ENCODE measurements around the gene GASK1A.
"Not testable (repeated sequence)": the region's sequence is repeated elsewhere in the genome, so short reads cannot be mapped to it uniquely, and the experiment has no call there.

Gene GASK1A

GRCh38 chr3:43063114-43063513 lies 84.0 kb downstream of the GASK1A start:
- no peak for ATAC-seq

- not testable (repeated sequence) for ATAC-seq
These were observed 91.6 kb downstream of the GASK1A start for GRCh38 chr3:43070670-43071069.

GRCh38 chr3:43071313-43071893 lies 92.3 kb downstream of the GASK1A start:
- no peak for ATAC-seq

- no peak for ATAC-seq
These were observed 93.2 kb downstream of the GASK1A start for GRCh38 chr3:43072361-43072760.

- ATAC-seq: no peak
These were observed 94.2 kb downstream of the GASK1A start for GRCh38 chr3:43073116-43073835.

GRCh38 chr3:43073836-43074220 lies 94.7 kb downstream of the GASK1A start:
- no peak for ATAC-seq

GRCh38 chr3:43074482-43074881 lies 95.4 kb downstream of the GASK1A start:
- ATAC-seq: no peak

- no peak for ATAC-seq
These were observed 96.0 kb downstream of the GASK1A start for GRCh38 chr3:43074901-43075689.

- no peak for ATAC-seq
These were observed 97.0 kb downstream of the GASK1A start for GRCh38 chr3:43075904-43076661.

GRCh38 chr3:43076857-43077256 lies 97.7 kb downstream of the GASK1A start:
- ATAC-seq: no peak

- ATAC-seq: no peak
These were observed 98.2 kb downstream of the GASK1A start for GRCh38 chr3:43077261-43077660.

GRCh38 chr3:43077707-43078106 lies 98.6 kb downstream of the GASK1A start:
- no peak for ATAC-seq

- no peak for ATAC-seq
These were observed 100.6 kb downstream of the GASK1A start for GRCh38 chr3:43079536-43080332.

GRCh38 chr3:43080726-43081568 lies 101.8 kb downstream of the GASK1A start:
- no peak for ATAC-seq

GRCh38 chr3:43081796-43082195 lies 102.7 kb downstream of the GASK1A start:
- ATAC-seq: no peak

GRCh38 chr3:43082457-43082856 lies 103.3 kb downstream of the GASK1A start:
- ATAC-seq: no peak

GRCh38 chr3:43086460-43087165 lies 107.5 kb downstream of the GASK1A start:
- no peak for ATAC-seq

GRCh38 chr3:43087249-43087776 lies 108.2 kb downstream of the GASK1A start:
- no peak for ATAC-seq

- ATAC-seq: no peak
These were observed 110.0 kb downstream of the GASK1A start for GRCh38 chr3:43089081-43089480.

- ATAC-seq: no peak
These were observed 111.1 kb downstream of the GASK1A start for GRCh38 chr3:43090238-43090637.

Data from activated CD4-positive, CD25-positive, alpha-beta regulatory T cell treated with anti-CD3 and anti-CD28 coated beads, Interleukin-2, amount 50 U/mL, for 24 hours (primary cell).